CD8-positive, alpha-beta memory T cell (primary cell): ENCODE results near the gene MYO7B. TPM values are rescaled to one million over a fixed set of nuclear protein-coding genes. Genes with fewer than 3 reads are reported as not detected.
A peak's percentile ranks its signal among the peaks of the same experiment; 100 is the strongest.

Experiments used
- CTCF ChIA-PET: fragments of 350-600 bp; sonication (Branson Sonifier 250); formaldehyde crosslinking; loops from one replicate; lab custom pipeline; 2021; ENCODE audit warnings: antibody characterized with exemption; lab: Charles Lee
- POLR2A ChIA-PET: fragments of 350-600 bp; sonication (Branson Sonifier 250); formaldehyde crosslinking; loops from one replicate; lab custom pipeline; 2021; ENCODE audit warnings: antibody characterized with exemption; lab: Charles Lee
- DNase-seq, 5 donors: peaks; one replicate each; pipeline versions ENCODE4 v3.0.0 to v3.0.0-alpha.2; 2020 to 2022; ENCODE audit warnings: mixed read lengths in 1 of 5
- H3K27ac ChIP-seq: one replicate; pipeline ENCODE4 v1.7.0; 2013; ENCODE audit warnings: low read depth, mild to moderate bottlenecking, low read length, moderate library complexity
- H3K27me3 ChIP-seq: 2 replicates; pipeline ENCODE4 v1.7.0; 2013; ENCODE audit warnings: low read length, mild to moderate bottlenecking; ENCODE audit not compliant: insufficient read depth, poor library complexity, severe bottlenecking
- H3K36me3 ChIP-seq: 2 replicates; pipeline ENCODE4 v1.7.0; 2013; ENCODE audit warnings: mild to moderate bottlenecking, low read length, moderate library complexity; ENCODE audit not compliant: insufficient read depth
- H3K4me1 ChIP-seq: 2 replicates; pipeline ENCODE4 v1.7.0; 2013; ENCODE audit warnings: mild to moderate bottlenecking, low read length, moderate library complexity; ENCODE audit not compliant: insufficient read depth
- H3K4me3 ChIP-seq: 2 replicates; pipeline ENCODE4 v1.7.0; 2013; ENCODE audit warnings: mild to moderate bottlenecking, low read length
- H3K9me3 ChIP-seq: 2 replicates; pipeline ENCODE4 v1.7.0; 2013; ENCODE audit warnings: mild to moderate bottlenecking, low read length
- H3K27ac Mint-ChIP-seq, 8 donors: one replicate each; pipeline ENCODE4 v1.8.0; 2020 to 2021; ENCODE audit warnings: mixed read lengths in 8 of 8, mild to moderate bottlenecking in 6 of 8, inconsistent platforms in 3 of 8, moderate library complexity in 3 of 8
- H3K27me3 Mint-ChIP-seq, 2 donors: one replicate each; pipeline ENCODE4 v1.8.0; 2020 to 2021; ENCODE audit warnings: mixed read lengths in 2 of 2, mild to moderate bottlenecking in 1 of 2, moderate library complexity in 1 of 2
- H3K36me3 Mint-ChIP-seq, 3 donors: one replicate each; pipeline ENCODE4 v1.8.0; 2020 to 2021; ENCODE audit warnings: mixed read lengths in 3 of 3, inconsistent platforms in 1 of 3, mild to moderate bottlenecking in 1 of 3
- H3K4me1 Mint-ChIP-seq, 3 donors: one replicate each; pipeline ENCODE4 v1.8.0; 2020 to 2021; ENCODE audit warnings: mixed read lengths in 3 of 3, inconsistent platforms in 1 of 3, mild to moderate bottlenecking in 1 of 3
- H3K4me3 Mint-ChIP-seq, 7 donors: one replicate each; pipeline ENCODE4 v1.8.0; 2020 to 2021; ENCODE audit warnings: mixed read lengths in 7 of 7, mild to moderate bottlenecking in 6 of 7, moderate library complexity in 4 of 7, inconsistent platforms in 2 of 7
- H3K9me3 Mint-ChIP-seq, 5 donors: one replicate each; pipeline ENCODE4 v1.8.0; 2020 to 2022; ENCODE audit warnings: mixed read lengths in 5 of 5, mild to moderate bottlenecking in 3 of 5, moderate library complexity in 2 of 5, inconsistent platforms in 1 of 5
- polyA plus RNA-seq: library from polyadenylated mRNA; unstranded; fragments of 300-500 nt; fragmentation: Illumina TruSeq; gene quantifications from one replicate; pipeline ENCODE4 v1.2.3, GENCODE V29; 2021
- total RNA-seq, 2 experiments: library from RNA; stranded (reverse); gene quantifications; one replicate each; pipeline ENCODE4 v1.2.3, GENCODE V29; 2021

The MYO7B gene
- total and polyA plus RNA-seq, 3 experiments from 2014 or later = not detected

DNA sequence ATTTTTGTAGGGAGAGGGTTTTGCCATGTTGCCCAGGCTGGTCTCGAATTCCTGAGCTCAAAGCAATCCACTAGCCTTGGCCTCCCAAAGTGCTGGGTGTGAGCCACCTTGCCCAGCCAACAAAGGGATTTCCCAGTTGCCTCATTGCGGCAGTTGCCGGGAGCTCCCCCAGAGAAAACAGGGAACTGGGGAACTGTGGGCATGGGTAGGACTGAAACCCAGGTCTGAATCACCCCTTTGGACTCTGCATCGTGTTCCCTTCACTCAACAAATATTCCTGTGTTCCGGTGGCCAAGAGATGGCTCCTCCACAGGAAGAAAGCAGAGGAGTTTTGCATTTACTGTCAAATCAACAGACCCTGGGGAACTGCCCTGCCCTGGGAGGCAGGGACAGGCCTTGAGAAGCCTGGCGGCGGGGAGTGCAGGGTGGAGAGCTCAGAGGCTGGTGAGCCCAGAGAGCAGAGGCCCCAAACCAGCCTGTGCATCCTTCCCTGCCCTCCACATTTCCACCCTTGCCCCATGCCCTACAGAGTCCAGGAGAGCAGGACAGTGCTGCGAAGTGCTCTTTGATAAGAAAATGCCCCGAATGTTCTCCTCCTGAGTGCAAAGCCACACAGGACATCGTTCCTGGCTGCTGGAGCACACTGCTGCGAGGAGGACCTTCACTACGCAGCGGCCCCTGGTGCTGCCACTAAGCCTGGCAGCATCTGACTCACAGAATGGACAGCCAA lies 24.9 kb downstream of the MYO7B start:
- no peaks in the 10 kb centered on the region for H3K27me3 ChIP-seq
- H3K9me3 ChIP-seq = no peaks in the 10 kb centered on the region
- no peak overlapping the region for H3K4me3 ChIP-seq
- Mint-ChIP-seq H3K4me1 (peaks cover 0 to 6% (median 5%) of the 10 kb centered on the region in 3 donors), H3K36me3 (peaks cover 0 to 19% (median 5%) of the 10 kb centered on the region in 3 donors), H3K27ac (no peak overlapping the region), H3K27me3 (peaks cover 23 to 44% of the 10 kb centered on the region in 2 donors), H3K4me3 (no peak overlapping the region), H3K9me3 (peaks cover 13 to 21% (median 17%) of the 10 kb centered on the region in 5 donors)
- no peaks in the 10 kb centered on the region for H3K4me1 ChIP-seq
- POLR2A ChIA-PET = no interaction called here
- CTCF ChIA-PET = no interaction called here
- H3K27ac ChIP-seq = no peak overlapping the region
- DNase-seq = no peak
- no peaks in the 10 kb centered on the region for H3K36me3 ChIP-seq

DNA sequence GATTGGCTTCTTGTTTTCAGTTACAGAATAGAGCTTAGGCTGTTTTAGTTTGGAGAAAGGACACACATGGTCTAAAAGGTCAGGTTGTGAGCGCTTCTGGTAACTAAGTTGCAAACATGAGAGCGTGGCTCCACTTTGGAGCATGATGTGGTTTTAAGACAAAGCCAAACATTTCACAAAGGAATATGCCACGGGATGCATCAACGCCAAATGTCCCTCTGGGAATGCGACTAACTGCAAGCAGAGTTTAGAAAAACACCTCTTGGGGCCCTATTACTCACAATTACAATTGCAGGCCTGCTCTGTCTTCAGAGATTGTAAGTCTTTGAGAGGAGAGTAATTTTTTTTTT lies 25.4 kb downstream of the MYO7B start:
- no peak overlapping the region for H3K4me3 ChIP-seq
- H3K9me3 ChIP-seq = no peaks in the 10 kb centered on the region
- no peak for DNase-seq
- peaks cover 19 to 39% of the 10 kb centered on the region in 2 donors for H3K27me3 Mint-ChIP-seq
- no peaks in the 10 kb centered on the region for H3K36me3 ChIP-seq
- H3K27me3 ChIP-seq = no peaks in the 10 kb centered on the region
- CTCF ChIA-PET = no interaction called here
- no peak overlapping the region for H3K4me3 Mint-ChIP-seq
- peaks cover 0 to 19% (median 5%) of the 10 kb centered on the region in 3 donors for H3K36me3 Mint-ChIP-seq
- no peak overlapping the region for H3K27ac Mint-ChIP-seq
- POLR2A ChIA-PET = no interaction called here
- H3K4me1 Mint-ChIP-seq = peaks cover 0 to 6% (median 5%) of the 10 kb centered on the region in 3 donors
- H3K9me3 Mint-ChIP-seq = peaks cover 13 to 18% (median 14%) of the 10 kb centered on the region in 5 donors
- H3K27ac ChIP-seq = no peak overlapping the region
- no peaks in the 10 kb centered on the region for H3K4me1 ChIP-seq

DNA sequence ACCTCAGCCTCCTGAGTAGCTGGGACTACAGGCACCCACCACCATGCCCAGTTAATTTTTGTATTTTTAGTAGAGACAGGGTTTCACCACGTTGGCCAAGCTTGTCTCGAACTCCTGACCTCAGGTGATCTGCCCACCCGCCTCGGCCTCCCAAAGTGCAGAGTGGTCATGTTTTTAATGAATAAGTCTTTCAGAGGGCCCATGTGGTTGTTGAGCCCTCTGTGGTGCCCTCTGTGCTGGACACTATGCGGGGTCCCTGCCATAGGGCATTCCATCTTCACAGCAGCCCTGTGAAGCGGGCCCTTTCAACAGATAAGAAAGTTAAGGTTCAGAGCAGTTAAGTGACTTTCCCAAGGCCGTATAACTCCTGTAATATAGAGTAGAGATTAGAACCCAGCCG lies 25.9 kb downstream of the MYO7B start:
- H3K36me3 Mint-ChIP-seq = peaks cover 0 to 16% (median 5%) of the 10 kb centered on the region in 3 donors
- POLR2A ChIA-PET = no interaction called here
- no peak for DNase-seq
- H3K9me3 Mint-ChIP-seq = peaks cover 9 to 13% (median 12%) of the 10 kb centered on the region in 5 donors
- Histone ChIP-seq H3K9me3 (no peaks in the 10 kb centered on the region), H3K27me3 (no peaks in the 10 kb centered on the region), H3K27ac (no peak overlapping the region), H3K4me3 (no peak overlapping the region), H3K36me3 (no peaks in the 10 kb centered on the region), H3K4me1 (no peaks in the 10 kb centered on the region)
- CTCF ChIA-PET = no interaction called here
- no peak overlapping the region for H3K27ac Mint-ChIP-seq
- no peak overlapping the region for H3K4me3 Mint-ChIP-seq
- H3K4me1 Mint-ChIP-seq = peaks cover 0 to 6% (median 5%) of the 10 kb centered on the region in 3 donors
- peaks cover 17 to 35% of the 10 kb centered on the region in 2 donors for H3K27me3 Mint-ChIP-seq

DNA sequence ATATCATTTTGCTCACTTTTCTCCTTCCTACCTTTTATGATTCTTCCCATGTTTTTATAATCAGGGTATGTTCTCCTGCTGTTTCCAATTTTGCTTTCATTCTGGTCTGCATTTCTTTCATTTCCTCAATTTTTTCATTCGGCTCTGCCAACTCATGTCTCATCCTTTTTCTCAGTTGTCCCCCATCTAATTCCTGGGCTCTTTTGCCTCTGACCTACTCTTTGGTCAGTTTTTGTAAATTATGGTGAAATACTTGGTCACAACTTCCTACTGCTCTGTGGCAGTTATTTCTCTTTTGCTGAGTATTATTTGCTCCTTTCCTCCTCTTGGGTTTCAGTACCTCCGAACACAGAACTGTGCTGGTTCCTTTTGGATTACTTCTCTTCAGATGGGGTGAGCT lies 27.5 kb downstream of the MYO7B start:
- POLR2A ChIA-PET = no interaction called here
- H3K27me3 Mint-ChIP-seq = peaks cover 12 to 19% of the 10 kb centered on the region in 2 donors

DNA sequence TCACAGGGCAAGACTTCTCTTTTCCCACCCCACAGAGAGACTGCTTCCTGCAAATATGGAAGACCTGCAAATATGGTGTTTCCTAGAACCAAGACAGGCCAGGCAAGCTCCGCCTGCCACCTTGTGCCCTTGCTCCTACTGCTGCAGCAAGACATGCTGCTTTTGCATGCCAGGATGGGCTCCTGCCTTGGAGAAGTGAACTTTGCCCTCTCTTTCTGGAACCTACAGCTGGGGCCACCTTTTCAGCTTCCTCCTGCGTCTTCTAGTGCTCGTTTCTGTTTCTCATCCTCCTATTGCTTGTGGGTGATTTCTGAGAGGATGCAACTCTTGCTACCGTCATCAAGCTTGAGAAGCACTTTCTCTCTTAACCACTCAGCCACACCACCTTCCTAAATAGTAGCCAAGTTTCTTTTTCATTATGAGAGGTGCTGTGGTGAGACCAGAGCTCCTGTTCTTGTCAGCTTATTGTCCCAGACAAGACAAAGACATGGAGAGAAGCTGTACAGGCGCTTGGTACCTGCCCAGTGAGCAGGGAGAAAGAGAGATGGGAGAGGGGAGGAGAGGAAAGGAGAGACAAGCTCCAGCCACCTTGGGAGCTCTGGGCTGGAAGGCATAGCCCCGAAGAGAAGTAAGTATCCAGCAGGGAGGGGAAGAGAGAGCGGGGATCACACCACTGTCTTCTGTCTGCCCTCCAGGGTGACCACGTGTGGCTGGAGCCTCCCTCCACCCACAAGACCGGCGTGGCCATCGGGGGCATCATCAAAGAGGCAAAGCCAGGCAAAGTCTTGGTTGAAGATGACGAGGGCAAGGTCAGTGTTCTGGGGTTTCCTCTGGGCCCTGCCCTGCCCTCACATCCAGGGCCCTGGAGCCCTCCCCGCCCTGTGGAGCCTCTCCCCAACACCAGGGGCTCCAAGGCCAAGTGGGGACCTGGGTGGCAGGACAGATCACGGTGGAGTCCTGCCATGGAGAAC lies 28.3 kb downstream of the MYO7B start:
- H3K27me3 Mint-ChIP-seq = peaks cover 9 to 12% of the 10 kb centered on the region in 2 donors
- peaks cover 0 to 6% (median 5%) of the 10 kb centered on the region in 3 donors for H3K4me1 Mint-ChIP-seq
- Histone ChIP-seq H3K4me3 (no peak overlapping the region), H3K36me3 (no peaks in the 10 kb centered on the region), H3K9me3 (no peaks in the 10 kb centered on the region), H3K27me3 (no peaks in the 10 kb centered on the region), H3K27ac (no peak overlapping the region), H3K4me1 (no peaks in the 10 kb centered on the region)
- no peak for DNase-seq
- H3K36me3 Mint-ChIP-seq = peaks cover 0 to 1% (median 0%) of the 10 kb centered on the region in 3 donors
- H3K9me3 Mint-ChIP-seq = no peaks in the 10 kb centered on the region
- CTCF ChIA-PET = interaction anchor here (0.8 kb wide), 1 partner anchor 18 kb away, joined by 3 read pairs; no protein-coding TSS in a partner anchor
- POLR2A ChIA-PET = no interaction called here
- H3K27ac Mint-ChIP-seq = no peak overlapping the region
- no peak overlapping the region for H3K4me3 Mint-ChIP-seq

More for the DNA sequence above, 27.5 kb downstream of the MYO7B start:
- Mint-ChIP-seq H3K36me3 (peaks cover 0 to 2% (median 1%) of the 10 kb centered on the region in 3 donors), H3K27ac (peak overlapping the region in 1 of 8 donors; percentile 17), H3K4me1 (peaks cover 0 to 6% (median 5%) of the 10 kb centered on the region in 3 donors), H3K4me3 (no peak overlapping the region), H3K9me3 (no peaks in the 10 kb centered on the region)
- Histone ChIP-seq H3K4me1 (no peaks in the 10 kb centered on the region), H3K9me3 (no peaks in the 10 kb centered on the region), H3K36me3 (no peaks in the 10 kb centered on the region), H3K27me3 (no peaks in the 10 kb centered on the region), H3K27ac (no peak overlapping the region), H3K4me3 (no peak overlapping the region)
- no peak for DNase-seq
- CTCF ChIA-PET = no interaction called here

DNA sequence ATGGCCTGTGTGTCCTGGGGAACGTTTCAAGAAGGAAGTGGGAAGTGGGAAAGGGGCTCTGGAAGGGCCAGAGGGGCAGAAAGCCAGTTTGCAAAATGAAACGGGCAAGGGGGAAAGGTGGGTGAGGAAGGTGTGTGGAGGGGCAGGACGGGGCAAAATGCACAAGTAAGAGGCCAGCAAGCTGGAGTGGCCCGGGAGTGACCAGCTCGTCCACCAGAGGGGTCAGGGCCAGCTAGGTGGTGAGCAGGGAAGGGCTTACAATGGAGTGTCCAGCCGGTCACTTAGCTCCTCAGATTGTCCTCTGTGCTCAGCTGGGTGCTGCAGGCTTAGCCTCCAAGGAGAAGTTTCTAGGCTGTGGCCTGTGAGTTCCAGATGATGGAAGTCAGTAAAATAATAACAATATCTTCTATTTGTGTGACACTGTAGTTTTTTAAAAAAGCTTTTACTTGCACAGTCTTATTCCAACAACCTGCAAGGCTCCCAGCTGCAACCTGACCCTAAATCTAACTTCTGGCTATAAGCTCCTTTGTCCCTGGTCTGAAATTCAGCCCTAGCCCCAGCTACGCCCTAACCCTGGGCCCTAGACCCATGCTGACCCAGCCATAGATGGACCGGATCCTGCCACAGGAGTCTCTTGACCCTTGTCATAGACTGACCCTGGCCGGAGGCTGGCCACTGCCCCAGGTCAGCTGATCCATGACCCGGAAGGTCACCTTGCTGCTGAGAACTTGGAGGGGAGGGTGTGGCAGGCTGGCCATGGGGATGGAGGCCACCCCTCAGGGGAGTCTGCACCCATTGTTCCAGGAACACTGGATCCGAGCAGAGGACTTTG lies 29.2 kb downstream of the MYO7B start:
- Mint-ChIP-seq H3K4me1 (peaks cover 0 to 6% (median 5%) of the 10 kb centered on the region in 3 donors), H3K9me3 (no peaks in the 10 kb centered on the region), H3K36me3 (peaks cover 0 to 1% (median 0%) of the 10 kb centered on the region in 3 donors), H3K27ac (peak overlapping the region in 1 of 8 donors; percentile 26), H3K4me3 (no peak overlapping the region), H3K27me3 (peaks cover 6 to 9% of the 10 kb centered on the region in 2 donors)
- CTCF ChIA-PET = interaction anchor here (1.0 kb wide), 1 partner anchor 27 kb away, joined by 3 read pairs; no protein-coding TSS in a partner anchor
- POLR2A ChIA-PET = no interaction called here
- no peak for DNase-seq
- Histone ChIP-seq H3K36me3 (no peaks in the 10 kb centered on the region), H3K27ac (no peak overlapping the region), H3K4me3 (no peak overlapping the region), H3K27me3 (no peaks in the 10 kb centered on the region), H3K4me1 (no peaks in the 10 kb centered on the region), H3K9me3 (no peaks in the 10 kb centered on the region)

DNA sequence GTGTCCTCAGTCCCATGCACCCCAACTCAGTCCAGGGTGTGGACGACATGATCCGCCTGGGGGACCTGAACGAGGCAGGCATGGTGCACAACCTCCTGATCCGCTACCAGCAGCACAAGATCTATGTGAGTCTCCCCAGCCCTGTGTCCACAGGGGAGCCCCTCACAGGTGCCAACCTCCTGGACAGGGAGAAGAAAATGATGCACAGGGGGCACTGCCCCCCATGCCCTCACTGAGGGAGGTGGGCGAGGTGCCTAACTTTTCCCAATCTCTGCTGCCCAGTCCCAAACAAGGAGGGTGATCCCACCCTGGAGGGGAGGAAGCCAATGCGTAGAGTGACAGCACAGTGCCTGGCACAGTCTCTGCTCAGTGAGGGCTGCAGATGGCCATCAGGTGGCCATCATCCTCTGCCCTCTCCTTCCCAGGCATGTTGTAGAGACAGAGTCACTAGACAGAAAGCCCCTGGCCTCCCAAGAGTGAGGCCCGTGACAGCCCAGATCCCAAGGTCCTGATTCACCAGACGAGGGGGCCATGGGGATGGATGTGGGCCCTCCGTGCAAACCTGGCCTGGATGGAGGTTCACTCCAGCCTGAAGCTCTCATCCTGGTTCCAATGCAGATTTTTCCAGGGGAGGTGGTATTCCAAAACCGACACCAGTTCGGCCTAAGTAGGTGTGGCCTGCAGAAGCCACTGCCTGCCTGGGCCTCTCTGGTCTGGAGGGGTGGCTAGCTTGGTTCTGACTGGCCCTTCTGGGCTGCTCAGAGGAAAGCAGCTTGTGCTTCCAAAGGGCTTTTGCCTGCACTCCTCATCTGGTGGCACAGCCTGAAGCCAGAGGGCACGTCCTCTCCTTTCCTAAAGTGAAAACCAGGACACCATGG lies 30.0 kb downstream of the MYO7B start:
- no peaks in the 10 kb centered on the region for H3K9me3 ChIP-seq
- no peak for DNase-seq
- no peaks in the 10 kb centered on the region for H3K4me1 ChIP-seq
- Mint-ChIP-seq H3K4me1 (peaks cover 0 to 6% (median 5%) of the 10 kb centered on the region in 3 donors), H3K36me3 (peaks cover 0 to 1% (median 0%) of the 10 kb centered on the region in 3 donors), H3K27ac (no peak overlapping the region), H3K4me3 (no peak overlapping the region), H3K27me3 (peaks cover 4 to 9% of the 10 kb centered on the region in 2 donors), H3K9me3 (no peaks in the 10 kb centered on the region)
- no peak overlapping the region for H3K27ac ChIP-seq
- no peaks in the 10 kb centered on the region for H3K27me3 ChIP-seq
- CTCF ChIA-PET = interaction anchor here (1.0 kb wide), 1 partner anchor 26 kb away, joined by 3 read pairs; no protein-coding TSS in a partner anchor
- no peak overlapping the region for H3K4me3 ChIP-seq
- no peaks in the 10 kb centered on the region for H3K36me3 ChIP-seq
- POLR2A ChIA-PET = no interaction called here
